T-cell (primary cell): ENCODE data around the gene CTAGE15. TPM values are rescaled to one million over a fixed set of nuclear protein-coding genes. Genes with fewer than 3 reads are reported as not detected.
"Not testable (repeated sequence)": the region's sequence is repeated elsewhere in the genome, so short reads cannot be mapped to it uniquely, and the experiment has no call there.

Experiments used
- ATAC-seq, 4 experiments: fragments of 200-7000 bp in 3 of 4; fragments of 150-1000 bp in 1 of 4; cut with Tn5 transposase; replicated peaks in 1 of 4; 1 replicate in 3 of 4; 2 replicates in 1 of 4; pipeline ENCODE4 v1.10.0; 2021; ENCODE audit warnings: moderate library complexity in 3 of 4, mild to moderate bottlenecking in 2 of 4, moderate number of reproducible peaks in 1 of 4
- CTCF ChIA-PET, 2 donors: fragments of 300-600 bp; sonication (Branson Sonifier 250); formaldehyde crosslinking; loops; one replicate each; lab custom pipeline; 2022; ENCODE audit warnings: antibody characterized with exemption in 2 of 2; lab: Charles Lee
- POLR2A ChIA-PET, 2 donors: fragments of 300-600 bp; sonication (Branson Sonifier 250); formaldehyde crosslinking; loops; one replicate each; lab custom pipeline; 2022; ENCODE audit warnings: antibody characterized with exemption in 2 of 2; lab: Charles Lee
- DNase-seq, 35 experiments: peaks; one replicate each; pipeline versions ENCODE4 v3.0.0 to v3.0.0-alpha.2; 2013 to 2023
- H3K27ac ChIP-seq: one replicate; pipeline ENCODE4 v1.5.1; 2013; ENCODE audit warnings: low read length
- H3K27me3 ChIP-seq, 2 experiments: replicated peaks in 1 of 2; 1 replicate in 1 of 2; 2 replicates in 1 of 2; pipeline versions ENCODE4 v1.6.1 to v1.7.0; 2013; ENCODE audit warnings: low read length in 1 of 2, mixed read lengths in 1 of 2; ENCODE audit not compliant: control insufficient read depth in 2 of 2, insufficient read depth in 2 of 2; ENCODE audit errors: extremely low read depth in 1 of 2
- H3K36me3 ChIP-seq, 2 donors: 1 replicate in 1 of 2; 2 replicates in 1 of 2; pipeline versions ENCODE4 v1.6.1 to v1.7.0; 2013; ENCODE audit warnings: low read length in 1 of 2; ENCODE audit not compliant: control insufficient read depth in 2 of 2, insufficient read depth in 1 of 2; ENCODE audit errors: extremely low read depth in 1 of 2
- H3K4me1 ChIP-seq, 2 experiments: 1 replicate in 1 of 2; 2 replicates in 1 of 2; pipeline versions ENCODE4 v1.6.1 to v1.7.0; 2013; ENCODE audit warnings: low read length in 2 of 2, mixed read lengths in 1 of 2; ENCODE audit not compliant: insufficient read depth in 2 of 2, control insufficient read depth in 1 of 2; ENCODE audit errors: extremely low read depth in 1 of 2
- H3K4me3 ChIP-seq, 2 donors: 1 replicate in 1 of 2; 2 replicates in 1 of 2; pipeline versions ENCODE4 v1.5.1 to v1.7.0; 2013; ENCODE audit warnings: mild to moderate bottlenecking in 2 of 2, low read length in 1 of 2, moderate library complexity in 1 of 2; ENCODE audit not compliant: control insufficient read depth in 1 of 2; ENCODE audit errors: extremely low read depth in 1 of 2
- H3K9me3 ChIP-seq: 2 replicates; pipeline ENCODE4 v1.7.0; 2013
- H3K27ac Mint-ChIP-seq, 2 donors: one replicate each; pipeline ENCODE4 v1.8.0; 2020 to 2021; ENCODE audit warnings: mild to moderate bottlenecking in 2 of 2, mixed read lengths in 2 of 2
- H3K27me3 Mint-ChIP-seq, 2 donors: one replicate each; pipeline ENCODE4 v1.8.0; 2021 to 2022; ENCODE audit warnings: mixed read lengths in 2 of 2
- H3K36me3 Mint-ChIP-seq: one replicate; pipeline ENCODE4 v1.8.0; 2021; ENCODE audit warnings: mixed read lengths
- H3K4me1 Mint-ChIP-seq, 3 donors: one replicate each; pipeline ENCODE4 v1.8.0; 2020 to 2022; ENCODE audit warnings: mixed read lengths in 3 of 3, mild to moderate bottlenecking in 1 of 3
- H3K4me3 Mint-ChIP-seq, 3 donors: one replicate each; pipeline ENCODE4 v1.8.0; 2020 to 2022; ENCODE audit warnings: mild to moderate bottlenecking in 3 of 3, mixed read lengths in 3 of 3, moderate library complexity in 3 of 3
- H3K9me3 Mint-ChIP-seq, 3 donors: one replicate each; pipeline ENCODE4 v1.8.0; 2020 to 2022; ENCODE audit warnings: mixed read lengths in 3 of 3
- WGBS: methylation state at CpG from one replicate; pipeline ENCODE4 v1.1.5; 2013; ENCODE audit warnings: missing lambda C conversion rate; ENCODE audit not compliant: insufficient coverage; 5-methylcytosine and 5-hydroxymethylcytosine counted together
- total RNA-seq, 35 experiments: library from RNA in 6 of 35; stranded (reverse) in 6 of 35; fragments of 120-200 nt in 1 of 35; gene quantifications; one replicate each; pipeline versions ENCODE4 v1.2.1 to v1.2.4 and lab custom pipeline; 2013 to 2026

Gene CTAGE15
- total RNA-seq, 5 donors from 2014 or later (not counting 1 experiment from before 2014, with no cell fraction given) = 0.59 to 1.7 (median 0.78) TPM; not detected in 1

DNA sequence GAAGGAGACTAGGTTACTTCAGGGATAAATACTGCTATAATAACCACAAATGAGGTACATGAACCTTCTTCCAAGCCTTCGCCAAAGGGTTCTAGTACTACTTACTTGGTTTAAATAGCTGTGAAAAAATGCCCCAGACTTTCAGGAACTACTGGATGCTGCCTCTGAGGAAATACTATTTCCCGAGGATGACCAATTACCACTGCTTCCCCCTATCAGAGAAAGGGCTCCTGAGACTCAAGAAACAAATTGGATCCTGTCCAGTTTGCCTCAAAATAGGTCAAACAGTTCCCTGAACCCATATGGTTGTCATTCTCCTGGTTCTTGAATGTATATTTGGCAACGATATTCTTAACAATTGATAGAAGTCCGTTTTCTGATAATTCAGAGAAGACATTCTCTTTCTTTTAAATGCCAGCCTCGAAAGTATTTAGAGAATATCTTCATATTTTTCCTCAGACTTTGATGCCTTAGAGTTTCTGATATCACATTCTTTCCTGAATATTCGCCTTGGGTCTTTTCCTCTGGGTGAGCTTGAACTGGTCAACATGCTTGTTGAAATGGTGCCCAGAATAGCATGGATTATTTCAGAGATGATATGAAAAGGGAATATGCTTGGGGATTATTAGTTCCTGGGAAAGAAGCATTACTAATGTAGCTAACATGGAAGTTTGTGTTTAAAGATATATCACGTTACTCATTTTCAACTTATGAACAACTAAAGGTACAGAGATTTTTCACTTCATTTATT, 28.1 kb upstream of the CTAGE15 start:
- H3K9me3 Mint-ChIP-seq, H3K4me3 ChIP-seq, ATAC-seq, H3K27me3 ChIP-seq, H3K36me3 ChIP-seq, H3K4me3 Mint-ChIP-seq, H3K9me3 ChIP-seq, H3K4me1 Mint-ChIP-seq, H3K27ac Mint-ChIP-seq, H3K27ac ChIP-seq, POLR2A ChIA-PET, H3K4me1 ChIP-seq, H3K27me3 Mint-ChIP-seq, CTCF ChIA-PET, DNase-seq, H3K36me3 Mint-ChIP-seq: not testable (repeated sequence)
- WGBS = no CpG with 5 or more reads among the region's 7 CpGs

DNA sequence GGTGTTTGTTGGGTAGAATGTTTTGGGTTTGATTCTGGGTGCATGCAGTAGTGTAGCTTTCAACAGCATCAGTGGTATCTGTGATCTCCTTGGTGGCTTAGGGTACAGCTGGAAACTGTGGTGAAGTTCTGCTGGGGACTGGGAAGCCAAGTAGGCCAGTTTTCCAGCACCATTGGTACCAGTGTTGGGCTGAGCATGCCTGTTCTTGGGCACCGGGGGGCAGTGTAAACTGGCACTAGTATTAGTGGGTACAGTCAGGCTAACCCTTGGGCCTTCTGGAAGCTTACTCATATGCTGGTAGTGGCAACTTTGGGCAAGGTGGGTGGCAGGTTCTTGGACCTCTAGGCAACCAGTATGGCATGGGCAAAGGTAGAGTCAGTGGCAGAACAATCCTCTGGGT, 15.6 kb upstream of the CTAGE15 start:
- H3K4me3 ChIP-seq, DNase-seq, H3K27me3 Mint-ChIP-seq, H3K4me1 ChIP-seq, H3K36me3 Mint-ChIP-seq, CTCF ChIA-PET, H3K4me3 Mint-ChIP-seq, POLR2A ChIA-PET, H3K36me3 ChIP-seq, H3K9me3 Mint-ChIP-seq, H3K27me3 ChIP-seq, ATAC-seq, H3K27ac ChIP-seq, H3K27ac Mint-ChIP-seq, H3K4me1 Mint-ChIP-seq, H3K9me3 ChIP-seq: not testable (repeated sequence)
- no CpG with 5 or more reads among the region's 1 CpG for WGBS

DNA sequence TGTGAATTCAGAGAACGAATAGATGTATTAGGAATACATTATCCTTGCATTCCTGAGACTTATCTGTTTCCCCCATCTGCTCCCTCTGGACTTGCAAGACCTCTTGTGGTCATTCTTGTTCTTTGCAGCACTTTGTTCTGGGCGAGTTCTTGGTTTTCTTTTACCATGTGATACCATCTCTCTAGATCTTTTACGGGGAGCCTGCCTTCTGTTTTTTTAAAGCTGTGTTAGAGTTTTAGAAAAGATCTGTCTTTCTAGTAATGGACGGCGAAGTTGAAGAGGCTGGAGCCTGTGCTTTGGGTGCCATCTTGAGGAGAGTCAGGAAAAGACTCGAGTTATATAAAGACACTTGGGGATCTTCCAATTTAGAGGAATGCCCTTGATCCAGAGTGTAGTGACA, 8.3 kb upstream of the CTAGE15 start:
- H3K4me1 ChIP-seq, H3K4me3 Mint-ChIP-seq, H3K9me3 ChIP-seq, H3K4me3 ChIP-seq, H3K9me3 Mint-ChIP-seq, H3K27ac Mint-ChIP-seq, DNase-seq, H3K27me3 Mint-ChIP-seq, POLR2A ChIA-PET, H3K36me3 ChIP-seq, H3K27ac ChIP-seq, H3K27me3 ChIP-seq, H3K36me3 Mint-ChIP-seq, H3K4me1 Mint-ChIP-seq, CTCF ChIA-PET: not testable (repeated sequence)
- ATAC-seq = peak in 3 of 4 experiments; percentile 43 to 68 (median 61)
- WGBS = no CpG with 5 or more reads among the region's 6 CpGs

GRCh38 chr7:143566001-143566400, 5.6 kb upstream of the CTAGE15 start:
- H3K36me3 ChIP-seq, H3K27ac ChIP-seq, H3K9me3 Mint-ChIP-seq, H3K27me3 Mint-ChIP-seq, H3K36me3 Mint-ChIP-seq, H3K4me3 Mint-ChIP-seq, H3K4me1 ChIP-seq, H3K4me1 Mint-ChIP-seq, CTCF ChIA-PET, POLR2A ChIA-PET, H3K27me3 ChIP-seq, H3K4me3 ChIP-seq, ATAC-seq, H3K27ac Mint-ChIP-seq, DNase-seq, H3K9me3 ChIP-seq: not testable (repeated sequence)
- no CpG with 5 or more reads among the region's 1 CpG for WGBS

DNA sequence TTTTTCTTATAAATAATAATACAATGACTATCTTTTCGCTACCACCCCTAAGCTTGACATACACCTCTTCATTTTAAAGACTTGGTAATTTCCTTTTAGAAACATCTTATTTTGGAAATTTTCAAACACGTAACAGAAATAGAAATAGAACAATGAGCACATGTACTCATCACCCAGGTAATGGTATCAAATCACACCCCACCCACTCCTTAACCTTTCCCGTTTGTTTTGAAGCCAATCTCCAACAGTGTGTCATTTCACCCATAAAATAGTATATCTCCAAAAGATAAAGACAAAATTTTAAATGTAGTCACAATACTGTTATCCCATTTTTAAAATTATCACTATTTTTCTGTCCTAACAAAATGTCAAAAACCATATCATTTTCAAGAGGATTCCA, 16.6 kb downstream of the CTAGE15 start:
- H3K4me1 ChIP-seq, H3K9me3 ChIP-seq, H3K27me3 Mint-ChIP-seq, H3K4me1 Mint-ChIP-seq, ATAC-seq, H3K27me3 ChIP-seq, H3K27ac Mint-ChIP-seq, H3K27ac ChIP-seq, POLR2A ChIA-PET, H3K4me3 Mint-ChIP-seq, DNase-seq, H3K36me3 Mint-ChIP-seq, H3K4me3 ChIP-seq, H3K9me3 Mint-ChIP-seq, H3K36me3 ChIP-seq, CTCF ChIA-PET: not testable (repeated sequence)
- WGBS = no CpG with 5 or more reads among the region's 3 CpGs

- H3K27me3 ChIP-seq, H3K4me1 Mint-ChIP-seq, H3K9me3 ChIP-seq, H3K27ac Mint-ChIP-seq, CTCF ChIA-PET, H3K36me3 Mint-ChIP-seq, H3K9me3 Mint-ChIP-seq, H3K27me3 Mint-ChIP-seq, DNase-seq, H3K4me3 Mint-ChIP-seq, POLR2A ChIA-PET, H3K4me1 ChIP-seq, H3K36me3 ChIP-seq, H3K4me3 ChIP-seq, ATAC-seq, H3K27ac ChIP-seq: not testable (repeated sequence)
Measured at GRCh38 chr7:143589897-143590296, 18.3 kb downstream of the CTAGE15 start.

- H3K9me3 Mint-ChIP-seq, POLR2A ChIA-PET, H3K4me1 ChIP-seq, H3K4me3 ChIP-seq, H3K4me3 Mint-ChIP-seq, ATAC-seq, H3K36me3 Mint-ChIP-seq, CTCF ChIA-PET, H3K4me1 Mint-ChIP-seq, H3K36me3 ChIP-seq, H3K27ac Mint-ChIP-seq, H3K27me3 ChIP-seq, H3K9me3 ChIP-seq, H3K27me3 Mint-ChIP-seq, H3K27ac ChIP-seq: not testable (repeated sequence)
- DNase-seq = peak in 1 of 35 experiments; percentile 0
- no CpG with 5 or more reads among the region's 11 CpGs for WGBS
Measured at GRCh38 chr7:143598086-143598485, 26.5 kb downstream of the CTAGE15 start.
